ENCODE results near the gene DUS1L.

The DUS1L gene

GRCh38 chr17:82029391-82029790 lies 36.2 kb downstream of the DUS1L start:
- Histone ChIP-seq H3K4me1 (ENCODE audit: insufficient read depth, low read length) (peaks cover 41% of the 10 kb centered on the region), H3K27me3 (ENCODE audit: insufficient read depth, low read length, poor library complexity) (no peaks in the 10 kb centered on the region), H3K27ac (ENCODE audit: low read length) (no peak overlapping the region), H4K20me1 (ENCODE audit: insufficient read depth, low read length) (peaks cover 30% of the 10 kb centered on the region), H3K4me3 (ENCODE audit: low read depth in 1 of 2, low read length in 2 of 2) (no peak overlapping the region), H3K9ac (ENCODE audit: low read depth, low read length) (no peak overlapping the region), H3K4me2 (ENCODE audit: insufficient read depth, low read length) (peak overlapping the region; percentile 76; the same call in 1 of the 2 replicates), H3K9me3 (ENCODE audit: insufficient read depth, low read length, severe bottlenecking) (no peaks in the 10 kb centered on the region), H3K79me2 (ENCODE audit: insufficient read depth, low read length) (peaks cover 14% of the 10 kb centered on the region), H3K36me3 (ENCODE audit: insufficient read depth, low read length) (peaks cover 45% of the 10 kb centered on the region), H2AFZ (ENCODE audit: low read depth, low read length) (no peak overlapping the region)
- DNase-seq: no peak
- no peak for ATAC-seq (ENCODE audit: insufficient read depth, low read depth)
- TF ChIP-seq EZH2 (IDR thresholded peaks at IDR 0.05; ENCODE audit: borderline replicate concordance, low read depth, low read length, severe bottlenecking): no peak
- TF ChIP-seq, protein P1, sequence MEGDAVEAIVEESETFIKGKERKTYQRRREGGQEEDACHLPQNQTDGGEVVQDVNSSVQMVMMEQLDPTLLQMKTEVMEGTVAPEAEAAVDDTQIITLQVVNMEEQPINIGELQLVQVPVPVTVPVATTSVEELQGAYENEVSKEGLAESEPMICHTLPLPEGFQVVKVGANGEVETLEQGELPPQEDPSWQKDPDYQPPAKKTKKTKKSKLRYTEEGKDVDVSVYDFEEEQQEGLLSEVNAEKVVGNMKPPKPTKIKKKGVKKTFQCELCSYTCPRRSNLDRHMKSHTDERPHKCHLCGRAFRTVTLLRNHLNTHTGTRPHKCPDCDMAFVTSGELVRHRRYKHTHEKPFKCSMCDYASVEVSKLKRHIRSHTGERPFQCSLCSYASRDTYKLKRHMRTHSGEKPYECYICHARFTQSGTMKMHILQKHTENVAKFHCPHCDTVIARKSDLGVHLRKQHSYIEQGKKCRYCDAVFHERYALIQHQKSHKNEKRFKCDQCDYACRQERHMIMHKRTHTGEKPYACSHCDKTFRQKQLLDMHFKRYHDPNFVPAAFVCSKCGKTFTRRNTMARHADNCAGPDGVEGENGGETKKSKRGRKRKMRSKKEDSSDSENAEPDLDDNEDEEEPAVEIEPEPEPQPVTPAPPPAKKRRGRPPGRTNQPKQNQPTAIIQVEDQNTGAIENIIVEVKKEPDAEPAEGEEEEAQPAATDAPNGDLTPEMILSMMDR (IDR thresholded peaks at IDR 0.05; ENCODE audit: borderline replicate concordance, extremely low read depth, low read length, poor library complexity, severe bottlenecking): no peak

- H3K4me1 ChIP-seq (ENCODE audit: insufficient read depth, low read length): peaks cover 45% of the 10 kb centered on the region
- H3K4me2 ChIP-seq (ENCODE audit: insufficient read depth, low read length): no peak overlapping the region
- peaks cover 18% of the 10 kb centered on the region for H3K79me2 ChIP-seq (ENCODE audit: insufficient read depth, low read length)
- TF ChIP-seq, protein P1 (IDR thresholded peaks at IDR 0.05; ENCODE audit: borderline replicate concordance, extremely low read depth, low read length, poor library complexity, severe bottlenecking): no peak
- no peak for TF ChIP-seq EZH2 (IDR thresholded peaks at IDR 0.05; ENCODE audit: borderline replicate concordance, low read depth, low read length, severe bottlenecking)
- peaks cover 29% of the 10 kb centered on the region for H4K20me1 ChIP-seq (ENCODE audit: insufficient read depth, low read length)
- no peak overlapping the region for H3K4me3 ChIP-seq (ENCODE audit: low read depth in 1 of 2, low read length in 2 of 2)
- no peak overlapping the region for H3K9ac ChIP-seq (ENCODE audit: low read depth, low read length)
- no peaks in the 10 kb centered on the region for H3K27me3 ChIP-seq (ENCODE audit: insufficient read depth, low read length, poor library complexity)
- peaks cover 42% of the 10 kb centered on the region for H3K36me3 ChIP-seq (ENCODE audit: insufficient read depth, low read length)
- no peak overlapping the region for H2AFZ ChIP-seq (ENCODE audit: low read depth, low read length)
- no peak for ATAC-seq (ENCODE audit: insufficient read depth, low read depth)
- no peak for DNase-seq
- H3K9me3 ChIP-seq (ENCODE audit: insufficient read depth, low read length, severe bottlenecking): no peaks in the 10 kb centered on the region
- H3K27ac ChIP-seq (ENCODE audit: low read length): no peak overlapping the region
Observed at GRCh38 chr17:82028966-82029365, 36.6 kb downstream of the DUS1L start.

DNA sequence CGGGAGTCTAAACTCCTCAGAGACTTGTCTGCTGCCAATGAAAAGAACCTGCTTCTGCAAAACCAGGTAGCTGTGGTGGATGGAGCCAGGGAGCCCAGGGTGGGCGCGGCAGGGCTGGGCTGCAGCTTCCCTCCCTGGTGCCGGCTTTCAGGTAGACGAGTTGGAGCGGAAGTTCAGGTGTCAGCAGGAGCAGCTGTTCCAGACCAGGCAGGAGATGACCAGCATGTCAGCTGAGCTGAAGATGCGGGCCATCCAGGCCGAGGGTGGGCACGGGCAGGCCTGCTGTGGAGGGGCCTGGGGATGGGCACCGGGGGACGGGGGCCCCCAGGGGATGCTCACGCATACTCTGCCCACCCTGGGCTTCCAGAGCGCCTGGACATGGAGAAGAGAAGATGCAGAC lies 37.4 kb downstream of the DUS1L start:
- Histone ChIP-seq H3K9me3 (ENCODE audit: insufficient read depth, low read length, severe bottlenecking) (no peaks in the 10 kb centered on the region), H3K4me1 (ENCODE audit: insufficient read depth, low read length) (peaks cover 50% of the 10 kb centered on the region), H3K27me3 (ENCODE audit: insufficient read depth, low read length, poor library complexity) (no peaks in the 10 kb centered on the region), H3K4me3 (ENCODE audit: low read depth in 1 of 2, low read length in 2 of 2) (no peak overlapping the region), H4K20me1 (ENCODE audit: insufficient read depth, low read length) (peaks cover 26% of the 10 kb centered on the region), H3K79me2 (ENCODE audit: insufficient read depth, low read length) (peaks cover 24% of the 10 kb centered on the region), H3K36me3 (ENCODE audit: insufficient read depth, low read length) (peaks cover 37% of the 10 kb centered on the region), H3K27ac (ENCODE audit: low read length) (no peak overlapping the region), H2AFZ (ENCODE audit: low read depth, low read length) (no peak overlapping the region), H3K9ac (ENCODE audit: low read depth, low read length) (no peak overlapping the region), H3K4me2 (ENCODE audit: insufficient read depth, low read length) (no peak overlapping the region)
- DNase-seq (no peak), ATAC-seq (ENCODE audit: insufficient read depth, low read depth) (no peak)
- TF ChIP-seq, protein P1 (IDR thresholded peaks at IDR 0.05; ENCODE audit: borderline replicate concordance, extremely low read depth, low read length, poor library complexity, severe bottlenecking): no peak
- TF ChIP-seq EZH2 (IDR thresholded peaks at IDR 0.05; ENCODE audit: borderline replicate concordance, low read depth, low read length, severe bottlenecking): no peak

Measured in DND-41 (cell line).